ENCODE measurements around the gene SLC39A9.

DNA sequence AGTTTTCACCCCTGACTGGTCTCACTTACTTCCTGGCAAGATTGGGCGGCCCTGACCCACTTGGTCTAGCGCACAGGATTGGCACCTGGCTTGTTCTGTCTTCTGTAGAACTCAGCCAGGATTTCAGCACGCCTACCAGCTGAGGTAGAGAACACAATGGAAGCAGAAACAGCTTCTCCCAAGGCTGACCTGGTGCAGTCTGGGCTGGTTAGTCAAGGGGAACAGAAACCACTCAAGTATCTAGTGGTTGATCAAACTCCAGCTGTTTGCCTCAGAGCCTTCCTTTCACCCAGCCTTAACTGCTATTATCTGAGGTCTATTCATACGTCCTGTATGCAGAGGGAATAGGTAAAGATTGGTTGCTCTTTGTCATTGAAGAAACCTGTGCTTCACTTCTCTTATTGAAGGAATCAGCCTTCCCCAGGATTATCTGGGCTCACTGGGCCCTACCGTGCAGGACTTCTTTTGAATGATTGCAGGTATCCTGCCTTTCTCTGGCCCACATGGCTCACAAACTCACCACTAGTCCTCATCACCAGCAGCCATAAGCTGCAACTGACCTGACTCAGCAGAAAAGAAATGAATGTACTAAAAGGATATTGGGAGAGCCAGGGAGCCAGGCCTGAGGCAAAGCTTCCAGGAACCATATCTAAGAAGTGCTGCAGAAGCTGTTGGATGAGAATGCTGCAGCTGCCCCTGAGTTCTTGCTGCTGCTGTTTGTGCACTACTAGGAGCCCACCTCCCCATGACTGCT is 83.5 kb downstream of the SLC39A9 start:
- TF ChIP-seq POLR2A (IDR thresholded peaks at IDR 0.05; ENCODE audit: low read depth, low read length) (no peak), POLR2AphosphoS5 (IDR thresholded peaks at IDR 0.05; ENCODE audit: low read depth, low read length) (no peak), TAF1 (IDR thresholded peaks at IDR 0.05; ENCODE audit: low read depth, low read length) (no peak), PAX5 (IDR thresholded peaks at IDR 0.05; ENCODE audit: insufficient read depth, low read length, severe bottlenecking) (peak; percentile 35), SPI1 (IDR thresholded peaks at IDR 0.05; ENCODE audit: low read depth, low read length) (peak; percentile 88)
